Measurements from ENCODE around the gene ARL9. TPM values are rescaled to one million over a fixed set of nuclear protein-coding genes. Genes with fewer than 3 reads are reported as not detected.

Gene ARL9
- total and polyA plus RNA-seq, 9 of the 15 experiments (the other 6 are each of a cell fraction or from before 2014, with no cell fraction given), result 0.10 to 0.15 (median 0.11) TPM; not detected in 6

- 0 out of 2 replicates have a peak, but pooled peaks have one; percentile 44 for TF ChIP-seq ARID4B (CRISPR knock-in tag; IDR thresholded peaks at IDR 0.05)
- peak; percentile 30; the same call in 1 of the 2 replicates for TF ChIP-seq KAT7 (CRISPR knock-in tag; IDR thresholded peaks at IDR 0.05; ENCODE audit: borderline replicate concordance)
- peak; percentile 97 for TF ChIP-seq ATF7 (IDR thresholded peaks at IDR 0.05)
- TF ChIP-seq VEZF1 (CRISPR knock-in tag; IDR thresholded peaks at IDR 0.05), result peak; percentile 50; the same call in 1 of the 2 replicates
- TF ChIP-seq YY1 (IDR thresholded peaks at IDR 0.05; ENCODE audit: borderline replicate concordance in 1 of 3, control insufficient read depth in 1 of 3, extremely low read depth in 1 of 3, insufficient read depth in 3 of 3, insufficient read length in 1 of 3, insufficient replicate concordance in 2 of 3, low read depth in 1 of 3, low read length in 2 of 3), result peak in 2 of 3 experiments; percentile 26 to 44
- TF ChIP-seq, protein P1, sequence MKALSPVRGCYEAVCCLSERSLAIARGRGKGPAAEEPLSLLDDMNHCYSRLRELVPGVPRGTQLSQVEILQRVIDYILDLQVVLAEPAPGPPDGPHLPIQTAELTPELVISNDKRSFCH (CRISPR knock-in tag; IDR thresholded peaks at IDR 0.05), result no peak
- TF ChIP-seq, protein P1 (tag; IDR thresholded peaks at IDR 0.05), result 0 out of 2 replicates have a peak, but pooled peaks have one; percentile 52
- TF ChIP-seq, protein P2, sequence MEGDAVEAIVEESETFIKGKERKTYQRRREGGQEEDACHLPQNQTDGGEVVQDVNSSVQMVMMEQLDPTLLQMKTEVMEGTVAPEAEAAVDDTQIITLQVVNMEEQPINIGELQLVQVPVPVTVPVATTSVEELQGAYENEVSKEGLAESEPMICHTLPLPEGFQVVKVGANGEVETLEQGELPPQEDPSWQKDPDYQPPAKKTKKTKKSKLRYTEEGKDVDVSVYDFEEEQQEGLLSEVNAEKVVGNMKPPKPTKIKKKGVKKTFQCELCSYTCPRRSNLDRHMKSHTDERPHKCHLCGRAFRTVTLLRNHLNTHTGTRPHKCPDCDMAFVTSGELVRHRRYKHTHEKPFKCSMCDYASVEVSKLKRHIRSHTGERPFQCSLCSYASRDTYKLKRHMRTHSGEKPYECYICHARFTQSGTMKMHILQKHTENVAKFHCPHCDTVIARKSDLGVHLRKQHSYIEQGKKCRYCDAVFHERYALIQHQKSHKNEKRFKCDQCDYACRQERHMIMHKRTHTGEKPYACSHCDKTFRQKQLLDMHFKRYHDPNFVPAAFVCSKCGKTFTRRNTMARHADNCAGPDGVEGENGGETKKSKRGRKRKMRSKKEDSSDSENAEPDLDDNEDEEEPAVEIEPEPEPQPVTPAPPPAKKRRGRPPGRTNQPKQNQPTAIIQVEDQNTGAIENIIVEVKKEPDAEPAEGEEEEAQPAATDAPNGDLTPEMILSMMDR (IDR thresholded peaks at IDR 0.05 in 2 of 3, conservative IDR thresholded peaks at IDR 0.05 in 1 of 3; ENCODE audit: insufficient read depth in 2 of 3, low read depth in 1 of 3, low read length in 3 of 3), result peak; percentile 98 to 99 (median 99)
- TF ChIP-seq TFE3 (CRISPR knock-in tag; IDR thresholded peaks at IDR 0.05), result no peak
- peak; percentile 19; the same call in 1 of the 2 replicates for TF ChIP-seq EP300 (IDR thresholded peaks at IDR 0.05; ENCODE audit: low read length)
- no peak for TF ChIP-seq BRF1 (IDR thresholded peaks at IDR 0.05; ENCODE audit: borderline replicate concordance, extremely low read depth, insufficient read length)
- peak; percentile 84 for TF ChIP-seq CTBP1 (IDR thresholded peaks at IDR 0.05; ENCODE audit: borderline replicate concordance)
- TF ChIP-seq DEAF1 (CRISPR knock-in tag; IDR thresholded peaks at IDR 0.05), result peak; percentile 93
Observed at GRCh38 chr4:56544573-56545131, 39.1 kb downstream of the ARL9 start (continued).

Measured in K562 (cell line).